DOHH2 (cell line): ENCODE data around the gene CASTOR2.
"Not testable (repeated sequence)": the region's sequence is repeated elsewhere in the genome, so short reads cannot be mapped to it uniquely, and the experiment has no call there.

Experiments used
- H3F3A ChIP-seq: fragments of 200-600 bp; sonication (generic), shearing (Covaris generic); 2 replicates; pipeline ENCODE4 v1.6.0; 2016; ENCODE audit warnings: antibody characterized with exemption, mild to moderate bottlenecking; ENCODE audit not compliant: control insufficient read depth, insufficient read depth
- H3K27ac ChIP-seq: fragments of 200-600 bp; sonication (generic); 2 replicates; pipeline ENCODE4 v1.5.1; 2014; ENCODE audit warnings: low read depth, mild to moderate bottlenecking, low read length, moderate library complexity
- H3K27me3 ChIP-seq: fragments of 200-600 bp; sonication (generic); 2 replicates; pipeline ENCODE4 v1.6.1; 2014; ENCODE audit warnings: mild to moderate bottlenecking, low read length, mixed read lengths; ENCODE audit not compliant: control insufficient read depth
- H3K36me3 ChIP-seq: fragments of 200-600 bp; sonication (generic); 2 replicates; pipeline ENCODE4 v1.6.1; 2014; ENCODE audit warnings: mild to moderate bottlenecking, low read length, moderate library complexity, mixed read lengths; ENCODE audit not compliant: control insufficient read depth
- H3K4me1 ChIP-seq: fragments of 200-600 bp; sonication (generic); 2 replicates; pipeline ENCODE4 v1.6.1; 2014; ENCODE audit warnings: mild to moderate bottlenecking, low read length, mixed read lengths; ENCODE audit not compliant: control insufficient read depth
- H3K4me2 ChIP-seq: fragments of 200-600 bp; sonication (generic); 2 replicates; pipeline ENCODE4 v1.6.0; 2014; ENCODE audit warnings: mild to moderate bottlenecking, low read length, moderate library complexity
- H3K4me3 ChIP-seq: fragments of 200-600 bp; sonication (generic); 2 replicates; pipeline ENCODE4 v1.5.1; 2014; ENCODE audit warnings: mild to moderate bottlenecking, low read length, mixed read lengths
- H3K79me2 ChIP-seq: fragments of 200-600 bp; sonication (generic); 2 replicates; pipeline ENCODE4 v1.6.1; 2014; ENCODE audit warnings: mild to moderate bottlenecking, low read length, mixed read lengths; ENCODE audit not compliant: control insufficient read depth
- H3K9me2 ChIP-seq: fragments of 200-600 bp; sonication (generic); replicated peaks from 2 replicates; pipeline ENCODE4 v1.6.1; 2014; ENCODE audit warnings: mild to moderate bottlenecking, low read length, mixed read lengths; ENCODE audit not compliant: control insufficient read depth
- H3K9me3 ChIP-seq: fragments of 200-600 bp; sonication (generic); 2 replicates; pipeline ENCODE4 v1.6.1; 2014; ENCODE audit warnings: antibody characterized with exemption, low read length, mixed read lengths; ENCODE audit not compliant: control insufficient read depth, insufficient read depth
- H4K20me1 ChIP-seq: fragments of 200-600 bp; sonication (generic); 2 replicates; pipeline ENCODE4 v1.6.0; 2014; ENCODE audit warnings: low read depth, mild to moderate bottlenecking, antibody characterized with exemption, low read length, moderate library complexity; ENCODE audit not compliant: control insufficient read depth, insufficient read depth
- EZH2phosphoT487 ChIP-seq: fragments of 200-600 bp; sonication (generic); IDR thresholded peaks from 2 replicates; pipeline ENCODE4 v1.6.1; 2017; ENCODE audit warnings: borderline replicate concordance, mild to moderate bottlenecking, antibody characterized with exemption, low read length, moderate library complexity, mixed read lengths
- TF ChIP-seq, protein P1 (sequence below): fragments of 200-600 bp; sonication (generic); IDR thresholded peaks from one replicate; pipeline ENCODE4 v1.5.1; 2014; ENCODE audit warnings: antibody characterized with exemption, mild to moderate bottlenecking, low read depth, low read length; ENCODE audit not compliant: poor library complexity, severe bottlenecking

The CASTOR2 gene

GRCh38 chr7:75001356-75001755 lies 36.9 kb downstream of the CASTOR2 start:
- H3K36me3 ChIP-seq, H3F3A ChIP-seq, H3K9me2 ChIP-seq, H3K79me2 ChIP-seq, H3K4me3 ChIP-seq, H3K27ac ChIP-seq, H3K4me2 ChIP-seq, H3K27me3 ChIP-seq, H3K4me1 ChIP-seq, H4K20me1 ChIP-seq, H3K9me3 ChIP-seq: not testable (repeated sequence)

DNA sequence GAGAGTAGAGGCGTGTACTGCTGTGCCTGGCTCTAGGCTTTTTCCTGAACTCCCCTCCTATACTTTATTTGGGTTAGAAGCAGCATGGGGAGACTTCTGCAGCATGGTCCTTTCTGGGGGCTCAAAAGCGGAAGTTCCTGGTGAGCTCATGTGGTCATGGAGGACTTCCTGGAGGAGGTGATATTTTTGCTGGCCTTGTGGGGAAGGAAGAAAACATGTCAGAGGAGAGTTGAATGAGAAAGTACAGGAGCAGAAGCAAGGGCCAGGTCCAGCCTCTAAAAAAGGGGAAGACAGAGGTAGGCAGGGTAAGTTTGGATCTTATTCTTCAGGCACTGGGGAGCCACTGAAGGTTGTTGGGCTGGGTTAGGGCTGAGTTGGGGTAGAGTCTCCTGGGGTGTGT lies 45.5 kb downstream of the CASTOR2 start:
- TF ChIP-seq, protein P1, sequence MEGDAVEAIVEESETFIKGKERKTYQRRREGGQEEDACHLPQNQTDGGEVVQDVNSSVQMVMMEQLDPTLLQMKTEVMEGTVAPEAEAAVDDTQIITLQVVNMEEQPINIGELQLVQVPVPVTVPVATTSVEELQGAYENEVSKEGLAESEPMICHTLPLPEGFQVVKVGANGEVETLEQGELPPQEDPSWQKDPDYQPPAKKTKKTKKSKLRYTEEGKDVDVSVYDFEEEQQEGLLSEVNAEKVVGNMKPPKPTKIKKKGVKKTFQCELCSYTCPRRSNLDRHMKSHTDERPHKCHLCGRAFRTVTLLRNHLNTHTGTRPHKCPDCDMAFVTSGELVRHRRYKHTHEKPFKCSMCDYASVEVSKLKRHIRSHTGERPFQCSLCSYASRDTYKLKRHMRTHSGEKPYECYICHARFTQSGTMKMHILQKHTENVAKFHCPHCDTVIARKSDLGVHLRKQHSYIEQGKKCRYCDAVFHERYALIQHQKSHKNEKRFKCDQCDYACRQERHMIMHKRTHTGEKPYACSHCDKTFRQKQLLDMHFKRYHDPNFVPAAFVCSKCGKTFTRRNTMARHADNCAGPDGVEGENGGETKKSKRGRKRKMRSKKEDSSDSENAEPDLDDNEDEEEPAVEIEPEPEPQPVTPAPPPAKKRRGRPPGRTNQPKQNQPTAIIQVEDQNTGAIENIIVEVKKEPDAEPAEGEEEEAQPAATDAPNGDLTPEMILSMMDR, result no peak
- TF ChIP-seq EZH2phosphoT487, result no peak
- Histone ChIP-seq H3K9me3 (no peaks in the 10 kb centered on the region), H3K27me3 (peaks cover 10% of the 10 kb centered on the region), H3K4me3 (no peak overlapping the region), H4K20me1 (no peaks in the 10 kb centered on the region), H3K36me3 (no peaks in the 10 kb centered on the region), H3F3A (no peaks in the 10 kb centered on the region), H3K9me2 (no peaks in the 10 kb centered on the region), H3K79me2 (no peaks in the 10 kb centered on the region), H3K4me2 (no peak overlapping the region), H3K4me1 (peaks cover 7% of the 10 kb centered on the region), H3K27ac (no peak overlapping the region)

- Histone ChIP-seq H3F3A (no peaks in the 10 kb centered on the region), H3K27ac (no peak overlapping the region)
These were observed 53.3 kb downstream of the CASTOR2 start for GRCh38 chr7:75017832-75018231.

DNA sequence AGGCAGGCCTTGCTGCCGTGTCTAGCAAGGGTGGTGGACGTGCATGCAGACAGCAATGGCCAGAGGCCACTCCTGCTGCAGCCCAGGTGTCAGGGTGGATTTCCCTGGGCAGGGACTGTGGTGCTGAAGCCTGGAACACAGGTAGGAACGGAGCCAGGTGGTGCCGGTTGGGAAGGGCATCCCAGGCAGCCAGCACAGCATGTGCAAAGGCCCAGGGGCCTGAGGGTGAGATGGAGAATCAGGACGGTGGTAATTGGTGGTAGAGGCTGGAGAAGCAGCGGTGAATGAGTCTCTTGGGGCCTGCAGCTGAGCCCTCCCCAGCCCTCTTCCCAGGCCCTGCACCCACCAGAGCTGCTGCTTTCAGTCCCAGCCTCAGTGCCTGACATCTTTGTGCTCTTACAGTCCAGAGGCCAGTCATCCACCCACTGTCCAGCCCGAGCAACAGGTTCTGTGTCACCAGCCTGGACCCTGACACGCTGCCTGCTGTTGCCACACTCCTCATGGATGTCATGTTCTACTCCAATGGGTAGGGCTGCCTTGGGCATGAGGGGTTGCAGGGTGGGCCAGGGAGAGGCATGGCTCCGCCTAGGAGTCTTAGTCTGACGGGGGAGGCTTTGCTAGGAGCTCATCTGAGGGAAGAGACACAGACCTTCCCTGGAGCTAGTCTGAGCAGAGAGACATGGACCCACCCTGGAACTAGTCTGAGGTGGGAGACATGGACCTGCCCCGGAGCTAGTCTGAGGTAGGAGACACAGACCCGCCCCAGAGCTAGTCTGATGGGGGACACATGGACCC lies 54.3 kb downstream of the CASTOR2 start:
- Histone ChIP-seq H3K27ac (no peak overlapping the region), H3K4me1 (no peaks in the 10 kb centered on the region)

More at GRCh38 chr7:75017832-75018231, 53.3 kb downstream of the CASTOR2 start:
- H3K9me2 ChIP-seq, result no peaks in the 10 kb centered on the region
- H3K4me2 ChIP-seq, result no peak overlapping the region
- no peaks in the 10 kb centered on the region for H3K9me3 ChIP-seq
- no peaks in the 10 kb centered on the region for H3K79me2 ChIP-seq
- no peaks in the 10 kb centered on the region for H3K27me3 ChIP-seq
- no peaks in the 10 kb centered on the region for H3K4me1 ChIP-seq
- no peaks in the 10 kb centered on the region for H3K36me3 ChIP-seq
- peaks cover 3% of the 10 kb centered on the region; the same call in 1 of the 2 replicates for H4K20me1 ChIP-seq
- no peak for TF ChIP-seq EZH2phosphoT487
- TF ChIP-seq, protein P1, result no peak
- no peak overlapping the region for H3K4me3 ChIP-seq

More for the DNA sequence above, 54.3 kb downstream of the CASTOR2 start:
- no peak for TF ChIP-seq EZH2phosphoT487
- TF ChIP-seq, protein P1, result no peak
- Histone ChIP-seq H3K79me2 (no peaks in the 10 kb centered on the region), H3K36me3 (no peaks in the 10 kb centered on the region), H3K4me2 (no peak overlapping the region), H3K9me3 (no peaks in the 10 kb centered on the region), H3K27me3 (no peaks in the 10 kb centered on the region), H4K20me1 (peaks cover 3% of the 10 kb centered on the region; the same call in 1 of the 2 replicates), H3F3A (no peaks in the 10 kb centered on the region), H3K4me3 (no peak overlapping the region), H3K9me2 (no peaks in the 10 kb centered on the region)
